ENCODE results near the gene PLEKHG7.

Gene PLEKHG7

GRCh38 chr12:92715625-92716024, 12.8 kb downstream of the PLEKHG7 start:
- H3K9me3 ChIP-seq (ENCODE audit: low read length): no peaks in the 10 kb centered on the region
- H3K9ac ChIP-seq (ENCODE audit: low read length): no peak overlapping the region
- no peaks in the 10 kb centered on the region for H3K27me3 ChIP-seq (ENCODE audit: control insufficient read depth in 1 of 2, insufficient read depth in 2 of 2, low read length in 2 of 2)
- H3K36me3 ChIP-seq (ENCODE audit: insufficient read depth, low read length): no peaks in the 10 kb centered on the region
- H3K4me3 ChIP-seq (ENCODE audit: low read depth in 1 of 2, low read length in 2 of 2): no peak overlapping the region
- no peaks in the 10 kb centered on the region for H3K4me1 ChIP-seq (ENCODE audit: insufficient read depth, low read length)
- no peak overlapping the region for H3K27ac ChIP-seq (ENCODE audit: low read depth, low read length)

- Histone ChIP-seq H3K27ac (ENCODE audit: low read depth, low read length) (no peak overlapping the region), H3K9ac (ENCODE audit: low read length) (no peak overlapping the region), H3K4me1 (ENCODE audit: insufficient read depth, low read length) (no peaks in the 10 kb centered on the region), H3K27me3 (ENCODE audit: control insufficient read depth in 1 of 2, insufficient read depth in 2 of 2, low read length in 2 of 2) (no peaks in the 10 kb centered on the region), H3K36me3 (ENCODE audit: insufficient read depth, low read length) (no peaks in the 10 kb centered on the region), H3K9me3 (ENCODE audit: low read length) (no peaks in the 10 kb centered on the region), H3K4me3 (ENCODE audit: low read depth in 1 of 2, low read length in 2 of 2) (no peak overlapping the region)
These were observed 14.4 kb downstream of the PLEKHG7 start for GRCh38 chr12:92717202-92717601.

- Histone ChIP-seq H3K36me3 (ENCODE audit: insufficient read depth, low read length) (no peaks in the 10 kb centered on the region), H3K9me3 (ENCODE audit: low read length) (no peaks in the 10 kb centered on the region), H3K27ac (ENCODE audit: low read depth, low read length) (no peak overlapping the region), H3K27me3 (ENCODE audit: control insufficient read depth in 1 of 2, insufficient read depth in 2 of 2, low read length in 2 of 2) (no peaks in the 10 kb centered on the region), H3K4me3 (ENCODE audit: low read depth in 1 of 2, low read length in 2 of 2) (no peak overlapping the region), H3K9ac (ENCODE audit: low read length) (no peak overlapping the region), H3K4me1 (ENCODE audit: insufficient read depth, low read length) (no peaks in the 10 kb centered on the region)
These were observed 15.7 kb downstream of the PLEKHG7 start for GRCh38 chr12:92718483-92718990.

- Histone ChIP-seq H3K9ac (ENCODE audit: low read length) (no peak overlapping the region), H3K36me3 (ENCODE audit: insufficient read depth, low read length) (no peaks in the 10 kb centered on the region), H3K27ac (ENCODE audit: low read depth, low read length) (no peak overlapping the region)
These were observed 16.9 kb downstream of the PLEKHG7 start for GRCh38 chr12:92719674-92720073.

GRCh38 chr12:92721130-92721529, 18.3 kb downstream of the PLEKHG7 start:
- H3K27me3 ChIP-seq (ENCODE audit: control insufficient read depth in 1 of 2, insufficient read depth in 2 of 2, low read length in 2 of 2): no peaks in the 10 kb centered on the region
- no peaks in the 10 kb centered on the region for H3K36me3 ChIP-seq (ENCODE audit: insufficient read depth, low read length)
- no peaks in the 10 kb centered on the region for H3K9me3 ChIP-seq (ENCODE audit: low read length)
- no peak overlapping the region for H3K4me3 ChIP-seq (ENCODE audit: low read depth in 1 of 2, low read length in 2 of 2)
- H3K4me1 ChIP-seq (ENCODE audit: insufficient read depth, low read length): no peaks in the 10 kb centered on the region
- H3K9ac ChIP-seq (ENCODE audit: low read length): no peak overlapping the region
- H3K27ac ChIP-seq (ENCODE audit: low read depth, low read length): no peak overlapping the region

More at GRCh38 chr12:92719674-92720073, 16.9 kb downstream of the PLEKHG7 start:
- H3K27me3 ChIP-seq (ENCODE audit: control insufficient read depth in 1 of 2, insufficient read depth in 2 of 2, low read length in 2 of 2): no peaks in the 10 kb centered on the region
- no peaks in the 10 kb centered on the region for H3K9me3 ChIP-seq (ENCODE audit: low read length)
- no peak overlapping the region for H3K4me3 ChIP-seq (ENCODE audit: low read depth in 1 of 2, low read length in 2 of 2)
- no peaks in the 10 kb centered on the region for H3K4me1 ChIP-seq (ENCODE audit: insufficient read depth, low read length)

GRCh38 chr12:92721656-92722055, 18.9 kb downstream of the PLEKHG7 start:
- Histone ChIP-seq H3K9me3 (ENCODE audit: low read length) (no peaks in the 10 kb centered on the region), H3K4me3 (ENCODE audit: low read depth in 1 of 2, low read length in 2 of 2) (no peak overlapping the region), H3K9ac (ENCODE audit: low read length) (no peak overlapping the region), H3K36me3 (ENCODE audit: insufficient read depth, low read length) (no peaks in the 10 kb centered on the region), H3K4me1 (ENCODE audit: insufficient read depth, low read length) (no peaks in the 10 kb centered on the region), H3K27me3 (ENCODE audit: control insufficient read depth in 1 of 2, insufficient read depth in 2 of 2, low read length in 2 of 2) (no peaks in the 10 kb centered on the region), H3K27ac (ENCODE audit: low read depth, low read length) (no peak overlapping the region)

GRCh38 chr12:92722897-92723296, 20.1 kb downstream of the PLEKHG7 start:
- Histone ChIP-seq H3K9me3 (ENCODE audit: low read length) (no peaks in the 10 kb centered on the region), H3K27ac (ENCODE audit: low read depth, low read length) (no peak overlapping the region), H3K4me3 (ENCODE audit: low read depth in 1 of 2, low read length in 2 of 2) (no peak overlapping the region), H3K4me1 (ENCODE audit: insufficient read depth, low read length) (no peaks in the 10 kb centered on the region), H3K27me3 (ENCODE audit: control insufficient read depth in 1 of 2, insufficient read depth in 2 of 2, low read length in 2 of 2) (no peaks in the 10 kb centered on the region), H3K9ac (ENCODE audit: low read length) (no peak overlapping the region), H3K36me3 (ENCODE audit: insufficient read depth, low read length) (no peaks in the 10 kb centered on the region)

GRCh38 chr12:92726850-92727249, 24.1 kb downstream of the PLEKHG7 start:
- no peak overlapping the region for H3K9ac ChIP-seq (ENCODE audit: low read length)
- H3K36me3 ChIP-seq (ENCODE audit: insufficient read depth, low read length): no peaks in the 10 kb centered on the region
- no peak overlapping the region for H3K27ac ChIP-seq (ENCODE audit: low read depth, low read length)
- H3K4me3 ChIP-seq (ENCODE audit: low read depth in 1 of 2, low read length in 2 of 2): no peak overlapping the region
- no peaks in the 10 kb centered on the region for H3K27me3 ChIP-seq (ENCODE audit: control insufficient read depth in 1 of 2, insufficient read depth in 2 of 2, low read length in 2 of 2)
- H3K9me3 ChIP-seq (ENCODE audit: low read length): no peaks in the 10 kb centered on the region
- H3K4me1 ChIP-seq (ENCODE audit: insufficient read depth, low read length): no peaks in the 10 kb centered on the region

- Histone ChIP-seq H3K4me1 (ENCODE audit: insufficient read depth, low read length) (no peaks in the 10 kb centered on the region), H3K36me3 (ENCODE audit: insufficient read depth, low read length) (no peaks in the 10 kb centered on the region), H3K4me3 (ENCODE audit: low read depth in 1 of 2, low read length in 2 of 2) (no peak overlapping the region), H3K9ac (ENCODE audit: low read length) (no peak overlapping the region), H3K27ac (ENCODE audit: low read depth, low read length) (no peak overlapping the region), H3K9me3 (ENCODE audit: low read length) (no peaks in the 10 kb centered on the region), H3K27me3 (ENCODE audit: control insufficient read depth in 1 of 2, insufficient read depth in 2 of 2, low read length in 2 of 2) (no peaks in the 10 kb centered on the region)
These were observed 27.1 kb downstream of the PLEKHG7 start for GRCh38 chr12:92729773-92730305.

- Histone ChIP-seq H3K4me1 (ENCODE audit: insufficient read depth, low read length) (peaks cover 5% of the 10 kb centered on the region), H3K27me3 (ENCODE audit: control insufficient read depth in 1 of 2, insufficient read depth in 2 of 2, low read length in 2 of 2) (no peaks in the 10 kb centered on the region), H3K4me3 (ENCODE audit: low read depth in 1 of 2, low read length in 2 of 2) (no peak overlapping the region), H3K27ac (ENCODE audit: low read depth, low read length) (no peak overlapping the region), H3K9me3 (ENCODE audit: low read length) (no peaks in the 10 kb centered on the region), H3K36me3 (ENCODE audit: insufficient read depth, low read length) (no peaks in the 10 kb centered on the region), H3K9ac (ENCODE audit: low read length) (no peak overlapping the region)
These were observed 28.0 kb downstream of the PLEKHG7 start for GRCh38 chr12:92730758-92731157.

GRCh38 chr12:92732216-92732615, 29.4 kb downstream of the PLEKHG7 start:
- Histone ChIP-seq H3K36me3 (ENCODE audit: insufficient read depth, low read length) (no peaks in the 10 kb centered on the region), H3K4me3 (ENCODE audit: low read depth in 1 of 2, low read length in 2 of 2) (no peak overlapping the region), H3K9me3 (ENCODE audit: low read length) (no peaks in the 10 kb centered on the region), H3K9ac (ENCODE audit: low read length) (no peak overlapping the region), H3K27ac (ENCODE audit: low read depth, low read length) (no peak overlapping the region), H3K27me3 (ENCODE audit: control insufficient read depth in 1 of 2, insufficient read depth in 2 of 2, low read length in 2 of 2) (no peaks in the 10 kb centered on the region), H3K4me1 (ENCODE audit: insufficient read depth, low read length) (peaks cover 5% of the 10 kb centered on the region)

GRCh38 chr12:92732716-92733115, 29.9 kb downstream of the PLEKHG7 start:
- Histone ChIP-seq H3K4me3 (ENCODE audit: low read depth in 1 of 2, low read length in 2 of 2) (no peak overlapping the region), H3K9ac (ENCODE audit: low read length) (no peak overlapping the region), H3K9me3 (ENCODE audit: low read length) (no peaks in the 10 kb centered on the region), H3K36me3 (ENCODE audit: insufficient read depth, low read length) (no peaks in the 10 kb centered on the region), H3K4me1 (ENCODE audit: insufficient read depth, low read length) (peaks cover 5% of the 10 kb centered on the region), H3K27ac (ENCODE audit: low read depth, low read length) (no peak overlapping the region), H3K27me3 (ENCODE audit: control insufficient read depth in 1 of 2, insufficient read depth in 2 of 2, low read length in 2 of 2) (no peaks in the 10 kb centered on the region)
